Prostate gland (tissue), 2 donors: ENCODE results near the gene COL1A1.
A peak's percentile ranks its signal among the peaks of the same experiment; 100 is the strongest.

Experiments used
- POLR2AphosphoS5 ChIP-seq: sonication (generic); formaldehyde crosslinking; IDR thresholded peaks from one replicate; pipeline ENCODE4 v1.6.1; 2017; ENCODE audit warnings: antibody characterized with exemption
- TF ChIP-seq, protein P1 (sequence below), 4 experiments: fragments of 200-600 bp in 2 of 4; fragments of 450-650 bp in 2 of 4; sonication (generic) in 2 of 4; IDR thresholded peaks; 1 replicate in 3 of 4; 2 replicates in 1 of 4; pipeline ENCODE4 v1.5.1; 2016 to 2019; ENCODE audit warnings: antibody characterized with exemption in 4 of 4, mild to moderate bottlenecking in 2 of 4, moderate library complexity in 2 of 4

DNA sequence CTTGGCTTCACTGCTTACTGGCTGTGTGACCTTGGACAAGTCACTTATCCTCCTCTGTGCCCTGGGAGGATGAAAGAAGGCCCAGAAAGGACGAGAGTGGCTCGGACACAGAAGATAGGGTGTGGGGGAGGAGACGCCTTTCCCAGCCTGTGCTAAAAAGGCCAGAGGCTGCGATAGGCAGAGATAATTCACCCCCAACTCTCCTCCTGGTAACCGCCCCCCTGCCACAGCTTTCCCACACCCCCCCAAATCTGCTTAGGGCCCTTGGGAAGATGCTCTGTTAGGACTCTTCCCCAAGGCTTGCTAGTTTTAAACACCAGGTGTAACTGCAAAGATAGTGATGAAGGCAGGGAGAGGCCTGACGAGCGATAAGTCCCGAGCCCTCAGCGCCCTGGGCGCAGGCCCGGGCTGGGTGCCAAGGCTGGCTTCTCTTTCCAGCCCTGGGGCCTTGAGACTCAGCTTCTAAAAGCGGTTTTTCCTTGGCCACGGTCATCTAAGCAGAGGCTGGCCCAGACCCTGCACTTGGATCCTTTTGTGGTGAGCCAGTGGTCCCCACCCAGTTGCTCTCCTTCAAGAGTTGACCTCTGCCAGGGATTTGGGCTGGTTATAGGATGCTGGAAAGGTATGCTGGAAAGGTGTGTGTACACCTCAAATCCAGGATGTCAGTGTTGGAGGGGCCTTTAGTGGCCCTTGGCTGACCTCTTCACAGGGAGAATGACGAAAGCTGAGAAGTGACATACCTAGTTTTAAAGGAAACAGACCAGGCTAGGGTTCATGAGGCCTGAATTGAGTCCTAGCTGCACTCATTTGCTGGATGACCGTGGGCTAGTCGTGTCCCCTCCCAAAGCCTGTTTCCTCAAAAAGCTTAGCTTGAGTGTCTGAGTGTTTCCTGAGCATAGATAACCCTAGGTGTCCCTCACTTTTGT, 47.5 kb downstream of the COL1A1 start:
- TF ChIP-seq, protein P1, sequence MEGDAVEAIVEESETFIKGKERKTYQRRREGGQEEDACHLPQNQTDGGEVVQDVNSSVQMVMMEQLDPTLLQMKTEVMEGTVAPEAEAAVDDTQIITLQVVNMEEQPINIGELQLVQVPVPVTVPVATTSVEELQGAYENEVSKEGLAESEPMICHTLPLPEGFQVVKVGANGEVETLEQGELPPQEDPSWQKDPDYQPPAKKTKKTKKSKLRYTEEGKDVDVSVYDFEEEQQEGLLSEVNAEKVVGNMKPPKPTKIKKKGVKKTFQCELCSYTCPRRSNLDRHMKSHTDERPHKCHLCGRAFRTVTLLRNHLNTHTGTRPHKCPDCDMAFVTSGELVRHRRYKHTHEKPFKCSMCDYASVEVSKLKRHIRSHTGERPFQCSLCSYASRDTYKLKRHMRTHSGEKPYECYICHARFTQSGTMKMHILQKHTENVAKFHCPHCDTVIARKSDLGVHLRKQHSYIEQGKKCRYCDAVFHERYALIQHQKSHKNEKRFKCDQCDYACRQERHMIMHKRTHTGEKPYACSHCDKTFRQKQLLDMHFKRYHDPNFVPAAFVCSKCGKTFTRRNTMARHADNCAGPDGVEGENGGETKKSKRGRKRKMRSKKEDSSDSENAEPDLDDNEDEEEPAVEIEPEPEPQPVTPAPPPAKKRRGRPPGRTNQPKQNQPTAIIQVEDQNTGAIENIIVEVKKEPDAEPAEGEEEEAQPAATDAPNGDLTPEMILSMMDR (IDR thresholded peaks at IDR 0.05) = no peak
- TF ChIP-seq POLR2AphosphoS5 = peak; percentile 75
